Esophagus muscularis mucosa (tissue), 4 donors: ENCODE measurements around the gene MACROD2. TPM values are rescaled to one million over a fixed set of nuclear protein-coding genes. Genes with fewer than 3 reads are reported as not detected.

Experiments
- DNase-seq: peaks from one replicate; pipeline ENCODE4 v3.0.0-alpha.2; 2017; ENCODE audit errors: extremely low spot score
- H3K27ac ChIP-seq, 4 donors: fragments of 200-600 bp; sonication (generic); replicated peaks in 1 of 4; 1 replicate in 3 of 4; 2 replicates in 1 of 4; pipeline ENCODE4 v1.5.1; 2016 to 2019; ENCODE audit warnings: mild to moderate bottlenecking in 1 of 4
- H3K27me3 ChIP-seq, 4 donors: fragments of 200-600 bp; sonication (generic); one replicate each; pipeline versions ENCODE4 v1.5.1 to v1.6.0; 2016 to 2019
- H3K36me3 ChIP-seq, 4 donors: fragments of 200-600 bp; sonication (generic); one replicate each; pipeline ENCODE4 v1.5.1; 2016 to 2019
- H3K4me1 ChIP-seq, 4 donors: fragments of 200-600 bp; sonication (generic); one replicate each; pipeline ENCODE4 v1.5.1; 2016 to 2019
- H3K4me3 ChIP-seq, 4 donors: fragments of 200-600 bp; sonication (generic); 1 replicate in 2 of 4; 2 replicates in 2 of 4; pipeline ENCODE4 v1.5.1; 2016 to 2019; ENCODE audit warnings: mild to moderate bottlenecking in 4 of 4, moderate library complexity in 1 of 4
- H3K9me3 ChIP-seq, 4 donors: fragments of 200-600 bp; sonication (generic); 1 replicate in 3 of 4; 2 replicates in 1 of 4; pipeline ENCODE4 v1.5.1; 2016 to 2019
- CTCF ChIP-seq, 3 experiments: fragments of 200-600 bp in 2 of 3; fragments of 450-650 bp in 1 of 3; sonication (generic) in 2 of 3; IDR thresholded peaks; one replicate each; pipeline ENCODE4 v1.5.1; 2017 to 2019; ENCODE audit warnings: antibody characterized with exemption in 3 of 3, mild to moderate bottlenecking in 2 of 3, moderate library complexity in 1 of 3
- EP300 ChIP-seq: sonication (generic); formaldehyde crosslinking; IDR thresholded peaks from one replicate; pipeline ENCODE4 v1.6.1; 2017; ENCODE audit warnings: antibody characterized with exemption
- POLR2A ChIP-seq: fragments of 450-650 bp; IDR thresholded peaks from one replicate; pipeline ENCODE4 v1.6.1; 2017; ENCODE audit warnings: antibody characterized with exemption, moderate library complexity, mild to moderate bottlenecking, low read depth
- POLR2AphosphoS5 ChIP-seq, 2 donors: sonication (generic); formaldehyde crosslinking; IDR thresholded peaks; one replicate each; pipeline ENCODE4 v1.6.1; 2017; ENCODE audit warnings: antibody characterized with exemption in 2 of 2
- WGBS: methylation state at CpG from one replicate; pipeline ENCODE4 v1.1.5; 2018; 5-methylcytosine and 5-hydroxymethylcytosine counted together
- intact Hi-C: fragments of 100-400 bp; cut with DNase I; formaldehyde crosslinking; loops from one replicate; pipeline ENCODE4 v1.15.1; 2023
- total RNA-seq, 4 donors: library from RNA; depleted of rRNA; stranded (reverse); fragments of >200 nt; gene quantifications; one replicate each; pipeline versions ENCODE4 v1.1.0 to v1.2.1, GENCODE V29; 2016

The MACROD2 gene
- total RNA-seq, 4 donors from 2014 or later: 1.4 to 3.6 (median 2.6) TPM

- Histone ChIP-seq H3K27ac (no peak overlapping the region), H3K9me3 (no peaks in the 10 kb centered on the region), H3K27me3 (no peaks in the 10 kb centered on the region), H3K36me3 (no peaks in the 10 kb centered on the region), H3K4me1 (no peaks in the 10 kb centered on the region), H3K4me3 (no peak overlapping the region)
- intact Hi-C loops: no loop called here
- WGBS: 100% methylated on average over 1 of the region's 1 CpG
- no peak for TF ChIP-seq POLR2AphosphoS5 (IDR thresholded peaks at IDR 0.05)
- no peak for TF ChIP-seq CTCF (IDR thresholded peaks at IDR 0.05)
- no peak for DNase-seq
Measured at GRCh38 chr20:15026759-15027158, 1031.4 kb downstream of the MACROD2 start.

GRCh38 chr20:15030826-15031225 is 1035.5 kb downstream of the MACROD2 start:
- no peak overlapping the region for H3K4me3 ChIP-seq
- 87% methylated on average over 6 of the region's 14 CpGs for whole genome bisulfite sequencing
- TF ChIP-seq CTCF (IDR thresholded peaks at IDR 0.05): no peak
- no peak for TF ChIP-seq POLR2A
- TF ChIP-seq EP300: no peak

GRCh38 chr20:15031546-15032351 is 1036.4 kb downstream of the MACROD2 start:
- Histone ChIP-seq H3K4me1 (no peaks in the 10 kb centered on the region), H3K4me3 (no peak overlapping the region), H3K27ac (no peak overlapping the region), H3K36me3 (no peaks in the 10 kb centered on the region), H3K9me3 (no peaks in the 10 kb centered on the region), H3K27me3 (no peaks in the 10 kb centered on the region)
- intact Hi-C loops: no loop called here
- no peak for DNase-seq
- TF ChIP-seq EP300 (no peak), POLR2AphosphoS5 (IDR thresholded peaks at IDR 0.05) (no peak), POLR2A (no peak), CTCF (IDR thresholded peaks at IDR 0.05) (no peak)
- WGBS: 91% methylated on average over 21 of the region's 32 CpGs

More at GRCh38 chr20:15030826-15031225, 1035.5 kb downstream of the MACROD2 start:
- intact Hi-C loops: no loop called here
- no peak for DNase-seq
- Histone ChIP-seq H3K36me3 (no peaks in the 10 kb centered on the region), H3K27me3 (no peaks in the 10 kb centered on the region), H3K4me1 (no peaks in the 10 kb centered on the region), H3K27ac (no peak overlapping the region), H3K9me3 (no peaks in the 10 kb centered on the region)

GRCh38 chr20:15032352-15032622 is 1037.0 kb downstream of the MACROD2 start:
- intact Hi-C loops: no loop called here

More at GRCh38 chr20:15032352-15032622, 1037.0 kb downstream of the MACROD2 start:
- H3K4me1 ChIP-seq: no peaks in the 10 kb centered on the region
- TF ChIP-seq POLR2AphosphoS5 (IDR thresholded peaks at IDR 0.05) (peak in 1 of 2 donors; percentile 22), CTCF (IDR thresholded peaks at IDR 0.05) (no peak)
- H3K9me3 ChIP-seq: no peaks in the 10 kb centered on the region
- DNase-seq: no peak
- 78% methylated on average over 11 of the region's 11 CpGs for WGBS
- no peak overlapping the region for H3K4me3 ChIP-seq
- H3K27ac ChIP-seq: no peak overlapping the region
- H3K27me3 ChIP-seq: no peaks in the 10 kb centered on the region
- H3K36me3 ChIP-seq: no peaks in the 10 kb centered on the region
